ENCODE measurements around the gene F11R.

- TF ChIP-seq POLR2A (IDR thresholded peaks at IDR 0.05) = no peak
- no peak for TF ChIP-seq CTCF (IDR thresholded peaks at IDR 0.05)
These were observed 30.3 kb upstream of the F11R start for GRCh38 chr1:161051219-161051618.

All from uterus (tissue), 2 donors.